Osteocyte (in vitro differentiated cells): ENCODE data around the gene SIK3. TPM values are rescaled to one million over a fixed set of nuclear protein-coding genes. Genes with fewer than 3 reads are reported as not detected.

Source experiments
- DNase-seq: peaks from one replicate; pipeline ENCODE4 v3.0.0; 2021; ENCODE audit warnings: mixed read lengths; ENCODE audit not compliant: unreplicated experiment; ENCODE audit errors: extremely low spot score
- H3K27ac Mint-ChIP-seq: one replicate; pipeline ENCODE4 v1.8.0; 2021; ENCODE audit warnings: mild to moderate bottlenecking, mixed read lengths; ENCODE audit not compliant: unreplicated experiment
- H3K27me3 Mint-ChIP-seq: one replicate; pipeline ENCODE4 v1.8.0; 2021; ENCODE audit warnings: mixed read lengths; ENCODE audit not compliant: unreplicated experiment
- H3K36me3 Mint-ChIP-seq: one replicate; pipeline ENCODE4 v1.8.0; 2021; ENCODE audit warnings: mixed read lengths; ENCODE audit not compliant: unreplicated experiment
- H3K4me1 Mint-ChIP-seq: one replicate; pipeline ENCODE4 v1.8.0; 2021; ENCODE audit warnings: mixed read lengths; ENCODE audit not compliant: unreplicated experiment
- H3K4me3 Mint-ChIP-seq: one replicate; pipeline ENCODE4 v1.8.0; 2021; ENCODE audit warnings: mild to moderate bottlenecking, moderate library complexity, mixed read lengths; ENCODE audit not compliant: unreplicated experiment
- H3K9me3 Mint-ChIP-seq: one replicate; pipeline ENCODE4 v1.8.0; 2021; ENCODE audit warnings: mixed read lengths; ENCODE audit not compliant: unreplicated experiment
- CTCF ChIP-seq: fragments of 200-600 bp; sonication (generic); IDR thresholded peaks from 2 replicates; pipeline ENCODE4 v1.5.0; 2021; ENCODE audit warnings: antibody characterized with exemption, mild to moderate bottlenecking, moderate library complexity
- total RNA-seq: library from RNA; stranded (reverse); gene quantifications from 2 replicates; pipeline ENCODE4 v1.2.1, GENCODE V29; 2021

Gene SIK3
- total RNA-seq, 1 donor from 2014 or later, result 29.5 TPM

GRCh38 chr11:116864531-116864930 lies 233.7 kb downstream of the SIK3 start:
- no peak overlapping the region for H3K27ac Mint-ChIP-seq
- no peaks in the 10 kb centered on the region for H3K4me1 Mint-ChIP-seq
- peaks cover 53% of the 10 kb centered on the region for H3K36me3 Mint-ChIP-seq
- H3K27me3 Mint-ChIP-seq, result no peaks in the 10 kb centered on the region
- no peak overlapping the region for H3K4me3 Mint-ChIP-seq
- TF ChIP-seq CTCF, result no peak
- H3K9me3 Mint-ChIP-seq, result no peaks in the 10 kb centered on the region
- no peak for DNase-seq

DNA sequence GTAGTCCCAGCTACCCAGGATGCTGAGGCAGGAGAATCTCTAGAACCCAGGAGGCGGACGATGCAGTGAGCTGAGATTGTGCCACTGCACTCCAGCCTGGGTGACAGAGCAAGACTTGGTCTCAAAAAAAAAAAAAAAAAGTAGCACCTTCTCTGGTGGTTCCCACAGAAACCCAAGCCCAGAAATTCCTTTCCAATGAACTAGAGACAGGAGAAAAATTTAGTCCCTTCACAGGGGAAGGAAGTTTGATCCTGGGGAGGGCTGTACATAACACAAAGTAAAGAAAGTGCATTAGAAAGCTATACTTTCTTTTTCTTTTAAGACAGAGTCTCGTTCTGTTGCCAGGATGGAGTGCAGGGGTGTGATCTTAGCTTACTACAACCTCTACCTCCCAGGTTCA lies 235.3 kb downstream of the SIK3 start:
- Mint-ChIP-seq H3K27ac (no peak overlapping the region), H3K4me1 (no peaks in the 10 kb centered on the region), H3K36me3 (peaks cover 57% of the 10 kb centered on the region), H3K4me3 (no peak overlapping the region), H3K27me3 (no peaks in the 10 kb centered on the region), H3K9me3 (no peaks in the 10 kb centered on the region)
- TF ChIP-seq CTCF, result no peak
- no peak for DNase-seq

DNA sequence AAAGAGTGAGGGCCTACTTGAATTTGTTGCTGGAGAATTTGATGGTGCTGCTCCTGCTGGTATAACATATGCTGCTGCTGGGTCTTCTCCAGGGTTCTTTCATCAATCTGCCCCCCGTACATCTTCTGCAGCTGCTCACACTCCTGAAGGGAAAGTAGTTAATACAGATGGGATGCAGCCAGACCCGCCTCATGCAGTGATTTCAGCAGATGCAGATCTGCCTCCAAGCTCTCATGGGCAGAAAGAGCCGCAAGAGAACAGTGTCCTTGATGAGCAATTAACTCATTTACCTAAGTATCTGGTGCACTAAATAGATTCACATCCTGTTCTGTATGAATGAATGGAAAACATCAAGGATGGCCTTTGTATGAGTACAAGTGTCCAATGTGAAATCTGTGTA lies 236.0 kb downstream of the SIK3 start:
- no peak for DNase-seq
- Mint-ChIP-seq H3K4me3 (no peak overlapping the region), H3K36me3 (peaks cover 55% of the 10 kb centered on the region), H3K9me3 (no peaks in the 10 kb centered on the region), H3K27ac (no peak overlapping the region), H3K27me3 (no peaks in the 10 kb centered on the region), H3K4me1 (no peaks in the 10 kb centered on the region)
- TF ChIP-seq CTCF, result no peak

DNA sequence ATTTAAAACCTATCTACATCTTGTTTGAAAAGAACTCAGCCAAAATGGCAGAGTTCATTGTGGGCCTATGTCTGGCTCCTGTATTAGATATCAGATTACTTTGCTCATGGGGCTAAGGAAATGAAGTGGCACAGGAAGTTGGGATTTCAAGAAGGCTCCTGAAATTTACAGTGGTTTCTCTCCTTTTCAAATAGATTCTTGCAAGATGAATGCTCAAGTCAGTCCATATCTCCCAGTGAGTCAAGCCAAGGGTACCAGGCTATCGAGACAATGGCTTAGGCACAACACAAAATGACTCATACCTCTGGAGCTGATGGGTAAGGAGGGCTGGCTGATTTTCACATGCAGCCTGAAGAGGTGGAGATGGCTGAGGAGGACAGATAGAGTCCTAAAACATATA lies 236.7 kb downstream of the SIK3 start:
- H3K27me3 Mint-ChIP-seq, result no peaks in the 10 kb centered on the region
- no peak overlapping the region for H3K27ac Mint-ChIP-seq
- no peak for TF ChIP-seq CTCF
- no peaks in the 10 kb centered on the region for H3K9me3 Mint-ChIP-seq
- H3K36me3 Mint-ChIP-seq, result peaks cover 54% of the 10 kb centered on the region
- H3K4me3 Mint-ChIP-seq, result no peak overlapping the region
- H3K4me1 Mint-ChIP-seq, result no peaks in the 10 kb centered on the region
- DNase-seq, result no peak

DNA sequence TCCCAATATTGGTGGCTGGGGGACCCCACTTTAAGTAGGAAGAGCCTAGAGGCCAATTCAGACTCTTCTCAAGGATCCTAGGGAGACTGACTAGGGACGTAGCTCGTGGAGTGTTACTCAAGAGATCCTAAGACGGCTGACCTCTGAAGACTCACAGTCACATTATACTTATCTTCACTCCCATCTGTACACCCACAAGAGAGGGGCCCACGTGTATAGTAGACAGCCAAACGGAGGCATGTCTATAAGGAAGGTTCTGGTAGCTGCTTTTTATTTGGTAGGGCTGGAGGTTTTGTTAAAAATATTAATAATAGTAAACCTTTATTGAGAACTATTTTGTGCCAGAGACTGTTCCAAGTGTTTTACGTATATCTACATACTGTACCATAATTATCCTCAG lies 237.9 kb downstream of the SIK3 start:
- H3K27ac Mint-ChIP-seq, result no peak overlapping the region
- no peak for TF ChIP-seq CTCF
- H3K27me3 Mint-ChIP-seq, result no peaks in the 10 kb centered on the region
- DNase-seq, result no peak
- no peaks in the 10 kb centered on the region for H3K9me3 Mint-ChIP-seq
- peaks cover 1% of the 10 kb centered on the region for H3K4me1 Mint-ChIP-seq
- H3K36me3 Mint-ChIP-seq, result peaks cover 57% of the 10 kb centered on the region
- no peak overlapping the region for H3K4me3 Mint-ChIP-seq
